Neural progenitor cell (in vitro differentiated cells): Measurements from ENCODE around the gene HSPB1.

Source experiments
- EZH2 ChIP-seq: fragments of 200-600 bp; sonication (generic); IDR thresholded peaks from 2 replicates; pipeline ENCODE4 v1.6.1; 2017; ENCODE audit warnings: antibody characterized with exemption, mild to moderate bottlenecking, moderate library complexity
- EZH2phosphoT487 ChIP-seq: fragments of 200-600 bp; sonication (generic); IDR thresholded peaks from 2 replicates; pipeline ENCODE4 v1.6.1; 2017; ENCODE audit warnings: antibody characterized with exemption
- TF ChIP-seq, protein P1 (sequence below): fragments of 200-600 bp; sonication (generic); IDR thresholded peaks from 2 replicates; pipeline ENCODE4 v1.5.1; 2017; ENCODE audit warnings: antibody characterized with exemption, mild to moderate bottlenecking

DNA sequence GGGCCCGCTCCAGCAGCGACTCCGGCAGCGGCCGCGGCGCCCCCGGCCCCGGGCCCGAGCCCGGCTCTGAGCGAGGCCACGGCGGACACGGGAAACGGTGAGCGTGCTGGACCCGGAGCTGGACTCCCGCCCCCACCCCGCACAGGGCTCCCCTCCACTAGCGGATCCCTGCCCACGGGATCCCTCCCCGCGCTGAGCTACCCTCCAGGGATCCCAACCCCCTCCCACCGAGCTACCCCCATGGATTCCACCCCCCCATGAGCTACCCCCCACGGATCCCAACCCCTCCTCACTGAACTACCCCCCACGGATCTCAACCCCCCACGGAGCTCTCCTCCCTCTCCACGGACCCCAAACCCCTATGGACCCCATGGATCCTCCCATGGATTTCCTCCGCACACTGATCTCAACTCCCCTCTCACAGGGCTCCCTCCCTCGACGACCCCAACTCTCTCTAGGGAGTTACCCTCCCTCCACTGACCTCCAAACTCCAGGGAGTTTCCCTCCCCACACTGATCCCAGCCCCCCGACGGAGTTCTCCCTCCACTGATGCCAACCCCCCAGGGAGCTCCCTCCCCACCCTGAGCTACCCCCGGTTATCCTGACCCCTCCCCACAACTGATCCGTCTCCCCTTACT is 20.6 kb upstream of the HSPB1 start:
- TF ChIP-seq, protein P1, sequence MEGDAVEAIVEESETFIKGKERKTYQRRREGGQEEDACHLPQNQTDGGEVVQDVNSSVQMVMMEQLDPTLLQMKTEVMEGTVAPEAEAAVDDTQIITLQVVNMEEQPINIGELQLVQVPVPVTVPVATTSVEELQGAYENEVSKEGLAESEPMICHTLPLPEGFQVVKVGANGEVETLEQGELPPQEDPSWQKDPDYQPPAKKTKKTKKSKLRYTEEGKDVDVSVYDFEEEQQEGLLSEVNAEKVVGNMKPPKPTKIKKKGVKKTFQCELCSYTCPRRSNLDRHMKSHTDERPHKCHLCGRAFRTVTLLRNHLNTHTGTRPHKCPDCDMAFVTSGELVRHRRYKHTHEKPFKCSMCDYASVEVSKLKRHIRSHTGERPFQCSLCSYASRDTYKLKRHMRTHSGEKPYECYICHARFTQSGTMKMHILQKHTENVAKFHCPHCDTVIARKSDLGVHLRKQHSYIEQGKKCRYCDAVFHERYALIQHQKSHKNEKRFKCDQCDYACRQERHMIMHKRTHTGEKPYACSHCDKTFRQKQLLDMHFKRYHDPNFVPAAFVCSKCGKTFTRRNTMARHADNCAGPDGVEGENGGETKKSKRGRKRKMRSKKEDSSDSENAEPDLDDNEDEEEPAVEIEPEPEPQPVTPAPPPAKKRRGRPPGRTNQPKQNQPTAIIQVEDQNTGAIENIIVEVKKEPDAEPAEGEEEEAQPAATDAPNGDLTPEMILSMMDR, result no peak
- TF ChIP-seq EZH2phosphoT487, result no peak
- peak; percentile 58 for TF ChIP-seq EZH2
